ENCODE measurements around the gene SRRM3. TPM values are rescaled to one million over a fixed set of nuclear protein-coding genes. Genes with fewer than 3 reads are reported as not detected.
"Not testable (repeated sequence)": the region's sequence is repeated elsewhere in the genome, so short reads cannot be mapped to it uniquely, and the experiment has no call there.

Gene SRRM3
- total RNA-seq, 1 experiment from 2014 or later = 12.7 TPM

- TF ChIP-seq YY1 (IDR thresholded peaks at IDR 0.05; ENCODE audit: extremely low read depth, insufficient replicate concordance, low read depth, low read length) = no peak
Observed at GRCh38 chr7:76155938-76156337, 45.8 kb upstream of the SRRM3 start (continued).

- ATAC-seq; CTCF ChIA-PET; BruUV-seq (replicated peaks): not testable (repeated sequence)
Observed at GRCh38 chr7:76156992-76157685, 44.6 kb upstream of the SRRM3 start.

DNA sequence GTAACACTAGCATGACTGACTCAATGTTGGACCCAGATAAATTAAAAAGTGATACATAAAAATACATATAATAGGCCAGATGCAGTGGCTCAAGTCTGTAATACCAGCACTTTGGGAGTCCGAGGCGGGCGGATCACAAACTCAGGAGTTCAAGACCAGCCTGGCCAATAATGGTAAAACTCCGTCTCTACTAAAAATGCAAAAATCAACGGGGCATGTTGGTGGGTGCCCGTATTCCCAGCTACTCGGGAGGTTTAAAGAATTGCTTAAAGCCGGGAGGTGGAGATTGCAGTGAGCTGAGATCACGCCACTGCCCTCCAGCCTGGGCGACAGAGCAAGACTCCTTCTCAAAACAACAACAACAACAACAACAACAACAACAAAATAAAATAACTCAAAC lies 43.3 kb upstream of the SRRM3 start:
- RAD21 ChIA-PET (ENCODE audit: low non-redundant PET in 1 of 2, low total read pairs in 2 of 2, uncharacterized antibody in 2 of 2, unreplicated experiment in 2 of 2); CTCF ChIA-PET; H3K4me1 ChIP-seq (ENCODE audit: control insufficient read depth in 1 of 2, insufficient read depth in 2 of 2, low read length in 2 of 2); H3K4me3 ChIP-seq (replicated peaks in 1 of 2; ENCODE audit: low read depth in 1 of 2, low read length in 2 of 2); intact Hi-C loops (cut with micrococcal nuclease); POLR2A ChIA-PET; ATAC-seq; H3K9me2 ChIP-seq (ENCODE audit: insufficient read depth); H3K9me3 ChIP-seq (ENCODE audit: control insufficient read depth in 1 of 2, insufficient read depth in 1 of 2, low read depth in 1 of 2, low read length in 2 of 2); H3K4me2 ChIP-seq (ENCODE audit: low read length); H3K27me3 ChIP-seq (ENCODE audit: insufficient read depth, low read length); H3K27ac ChIP-seq (ENCODE audit: low read depth, low read length); BruUV-seq (replicated peaks); H3K36me3 ChIP-seq (ENCODE audit: control insufficient read depth in 1 of 2, insufficient read depth in 2 of 2, low read length in 2 of 2); H2AFZ ChIP-seq (ENCODE audit: low read depth, low read length, poor library complexity, severe bottlenecking); DNase-seq (ENCODE audit: low read depth, low spot score); H3K9ac ChIP-seq (ENCODE audit: low read length); H3K79me2 ChIP-seq (ENCODE audit: insufficient read depth, low read length); H4K20me1 ChIP-seq (ENCODE audit: insufficient read depth): not testable (repeated sequence)

More at GRCh38 chr7:76156992-76157685, 44.6 kb upstream of the SRRM3 start:
- H3K27me3 ChIP-seq (ENCODE audit: insufficient read depth, low read length); H2AFZ ChIP-seq (ENCODE audit: low read depth, low read length, poor library complexity, severe bottlenecking); H3K9me2 ChIP-seq (ENCODE audit: insufficient read depth); RAD21 ChIA-PET (ENCODE audit: low non-redundant PET in 1 of 2, low total read pairs in 2 of 2, uncharacterized antibody in 2 of 2, unreplicated experiment in 2 of 2); H3K9me3 ChIP-seq (ENCODE audit: control insufficient read depth in 1 of 2, insufficient read depth in 1 of 2, low read depth in 1 of 2, low read length in 2 of 2); H3K4me2 ChIP-seq (ENCODE audit: low read length); H3K27ac ChIP-seq (ENCODE audit: low read depth, low read length); H4K20me1 ChIP-seq (ENCODE audit: insufficient read depth); H3K4me1 ChIP-seq (ENCODE audit: control insufficient read depth in 1 of 2, insufficient read depth in 2 of 2, low read length in 2 of 2); H3K9ac ChIP-seq (ENCODE audit: low read length); H3K4me3 ChIP-seq (replicated peaks in 1 of 2; ENCODE audit: low read depth in 1 of 2, low read length in 2 of 2); POLR2A ChIA-PET; H3K36me3 ChIP-seq (ENCODE audit: control insufficient read depth in 1 of 2, insufficient read depth in 2 of 2, low read length in 2 of 2); H3K79me2 ChIP-seq (ENCODE audit: insufficient read depth, low read length); DNase-seq (ENCODE audit: low read depth, low spot score); intact Hi-C loops (cut with micrococcal nuclease): not testable (repeated sequence)

GRCh38 chr7:76162416-76163170 lies 39.1 kb upstream of the SRRM3 start:
- H3K9ac ChIP-seq (ENCODE audit: low read length); DNase-seq (ENCODE audit: low read depth, low spot score); H3K9me2 ChIP-seq (ENCODE audit: insufficient read depth); ATAC-seq; CTCF ChIA-PET; H3K9me3 ChIP-seq (ENCODE audit: control insufficient read depth in 1 of 2, insufficient read depth in 1 of 2, low read depth in 1 of 2, low read length in 2 of 2); POLR2A ChIA-PET; intact Hi-C loops (cut with micrococcal nuclease); H3K27me3 ChIP-seq (ENCODE audit: insufficient read depth, low read length); RAD21 ChIA-PET (ENCODE audit: low non-redundant PET in 1 of 2, low total read pairs in 2 of 2, uncharacterized antibody in 2 of 2, unreplicated experiment in 2 of 2); H3K27ac ChIP-seq (ENCODE audit: low read depth, low read length); H3K36me3 ChIP-seq (ENCODE audit: control insufficient read depth in 1 of 2, insufficient read depth in 2 of 2, low read length in 2 of 2); H4K20me1 ChIP-seq (ENCODE audit: insufficient read depth); H3K4me3 ChIP-seq (replicated peaks in 1 of 2; ENCODE audit: low read depth in 1 of 2, low read length in 2 of 2); BruUV-seq (replicated peaks); H3K4me2 ChIP-seq (ENCODE audit: low read length); H2AFZ ChIP-seq (ENCODE audit: low read depth, low read length, poor library complexity, severe bottlenecking); H3K79me2 ChIP-seq (ENCODE audit: insufficient read depth, low read length): not testable (repeated sequence)
- peaks cover 2 to 13% of the 10 kb centered on the region in 2 experiments; a peak in 1 of 4 replicates for H3K4me1 ChIP-seq (ENCODE audit: control insufficient read depth in 1 of 2, insufficient read depth in 2 of 2, low read length in 2 of 2)

DNA sequence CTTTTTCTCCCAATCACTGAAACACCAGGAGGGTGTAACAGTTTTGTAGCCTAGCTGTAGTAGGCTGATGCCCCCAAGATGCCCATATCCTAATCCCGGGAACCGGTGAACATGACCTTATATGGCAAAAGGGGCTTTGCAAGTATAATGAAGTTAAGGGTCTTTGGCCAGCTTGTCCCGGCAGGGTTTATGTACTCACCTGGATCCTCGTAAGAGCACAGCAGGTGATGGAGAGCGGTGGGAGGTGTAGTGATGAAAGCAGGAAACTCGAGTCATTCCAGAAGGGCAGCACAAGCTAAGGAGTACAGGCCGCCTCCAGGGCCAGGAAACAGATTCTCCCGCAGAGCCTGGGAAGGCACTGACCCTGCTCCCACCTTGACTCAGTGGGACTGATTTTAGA lies 37.9 kb upstream of the SRRM3 start:
- H3K4me3 ChIP-seq (replicated peaks in 1 of 2; ENCODE audit: low read depth in 1 of 2, low read length in 2 of 2); intact Hi-C loops (cut with micrococcal nuclease); H3K9ac ChIP-seq (ENCODE audit: low read length); H3K27me3 ChIP-seq (ENCODE audit: insufficient read depth, low read length); POLR2A ChIA-PET; H2AFZ ChIP-seq (ENCODE audit: low read depth, low read length, poor library complexity, severe bottlenecking); BruUV-seq (replicated peaks); H3K4me2 ChIP-seq (ENCODE audit: low read length); ATAC-seq; H4K20me1 ChIP-seq (ENCODE audit: insufficient read depth); H3K27ac ChIP-seq (ENCODE audit: low read depth, low read length); RAD21 ChIA-PET (ENCODE audit: low non-redundant PET in 1 of 2, low total read pairs in 2 of 2, uncharacterized antibody in 2 of 2, unreplicated experiment in 2 of 2); DNase-seq (ENCODE audit: low read depth, low spot score); H3K79me2 ChIP-seq (ENCODE audit: insufficient read depth, low read length); CTCF ChIA-PET; H3K9me2 ChIP-seq (ENCODE audit: insufficient read depth); H3K36me3 ChIP-seq (ENCODE audit: control insufficient read depth in 1 of 2, insufficient read depth in 2 of 2, low read length in 2 of 2); H3K9me3 ChIP-seq (ENCODE audit: control insufficient read depth in 1 of 2, insufficient read depth in 1 of 2, low read depth in 1 of 2, low read length in 2 of 2): not testable (repeated sequence)
- H3K4me1 ChIP-seq (ENCODE audit: control insufficient read depth in 1 of 2, insufficient read depth in 2 of 2, low read length in 2 of 2) = peaks cover 2 to 13% of the 10 kb centered on the region in 2 experiments; a peak in 1 of 4 replicates

All from HCT116 (cell line).